Stimulated activated naive CD8-positive, alpha-beta T cell treated with anti-CD3 and anti-CD28 coated beads, Interleukin-15, Interleukin-2, amounts not matched to agents 100 ng/mL and 50 ng/mL, for 24 hours (primary cell): ENCODE results near the gene CNNM3.

ENCODE experiments used
- H3K27ac Mint-ChIP-seq: one replicate; pipeline ENCODE4 v1.8.0; 2021; ENCODE audit warnings: mild to moderate bottlenecking, mixed read lengths
- H3K27me3 Mint-ChIP-seq: one replicate; pipeline ENCODE4 v1.8.0; 2021; ENCODE audit warnings: mixed read lengths
- H3K36me3 Mint-ChIP-seq: one replicate; pipeline ENCODE4 v1.8.0; 2021; ENCODE audit warnings: low read depth, mixed read lengths
- H3K4me1 Mint-ChIP-seq: one replicate; pipeline ENCODE4 v1.8.0; 2021; ENCODE audit warnings: low read depth, mixed read lengths
- H3K4me3 Mint-ChIP-seq: one replicate; pipeline ENCODE4 v1.8.0; 2021; ENCODE audit warnings: mild to moderate bottlenecking, mixed read lengths
- H3K9me3 Mint-ChIP-seq: one replicate; pipeline ENCODE4 v1.8.0; 2021; ENCODE audit warnings: mixed read lengths

The CNNM3 gene

DNA sequence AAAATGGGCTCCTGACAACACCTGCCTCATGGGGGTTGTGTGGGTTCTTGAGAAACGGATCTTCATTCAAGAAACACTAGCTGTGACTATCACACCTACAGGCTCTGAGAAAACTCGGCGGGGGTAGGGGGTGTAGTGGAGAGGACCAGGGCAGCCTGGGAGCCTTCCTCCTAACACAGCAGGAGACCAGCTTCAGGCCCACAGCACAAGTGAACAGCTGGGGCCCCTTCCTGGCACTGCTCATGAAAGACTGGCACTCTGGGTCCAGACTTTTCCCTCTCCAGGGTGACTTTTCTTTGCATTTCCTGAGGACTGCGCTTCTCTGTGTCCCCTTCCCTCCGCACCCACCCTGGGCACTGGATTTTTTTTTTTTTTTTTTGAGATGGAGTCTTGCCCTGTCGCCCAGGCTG, 61.0 kb downstream of the CNNM3 start:
- H3K36me3 Mint-ChIP-seq, result no peaks in the 10 kb centered on the region
- H3K4me1 Mint-ChIP-seq, result peaks cover 38% of the 10 kb centered on the region
- no peaks in the 10 kb centered on the region for H3K9me3 Mint-ChIP-seq
- no peaks in the 10 kb centered on the region for H3K27me3 Mint-ChIP-seq
- no peak overlapping the region for H3K4me3 Mint-ChIP-seq
- no peak overlapping the region for H3K27ac Mint-ChIP-seq

DNA sequence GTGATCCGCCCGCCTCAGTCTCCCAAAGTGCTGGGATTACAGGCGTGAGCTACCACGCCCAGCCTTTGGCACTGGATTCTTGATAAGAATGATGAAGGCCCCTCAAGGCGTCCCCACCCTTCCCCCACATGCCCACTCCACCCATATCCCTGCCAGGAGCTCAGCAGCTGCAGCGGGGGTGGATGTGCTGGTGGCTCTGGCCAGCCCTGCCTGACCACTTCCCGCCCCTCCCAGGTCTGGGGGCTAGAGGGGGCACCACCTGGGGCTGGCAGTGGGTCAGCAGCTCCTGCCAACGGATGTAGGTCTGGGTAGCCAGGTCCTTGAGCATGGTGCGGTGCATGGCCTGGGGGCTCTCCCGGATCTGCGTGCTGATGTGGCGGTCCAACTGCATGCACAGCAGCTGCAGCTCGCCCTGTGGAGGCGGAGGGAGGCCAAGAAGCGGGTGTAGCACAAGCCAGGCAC, 61.6 kb downstream of the CNNM3 start:
- Mint-ChIP-seq H3K4me3 (no peak overlapping the region), H3K27me3 (no peaks in the 10 kb centered on the region), H3K9me3 (no peaks in the 10 kb centered on the region), H3K4me1 (peaks cover 31% of the 10 kb centered on the region), H3K36me3 (no peaks in the 10 kb centered on the region), H3K27ac (no peak overlapping the region)

DNA sequence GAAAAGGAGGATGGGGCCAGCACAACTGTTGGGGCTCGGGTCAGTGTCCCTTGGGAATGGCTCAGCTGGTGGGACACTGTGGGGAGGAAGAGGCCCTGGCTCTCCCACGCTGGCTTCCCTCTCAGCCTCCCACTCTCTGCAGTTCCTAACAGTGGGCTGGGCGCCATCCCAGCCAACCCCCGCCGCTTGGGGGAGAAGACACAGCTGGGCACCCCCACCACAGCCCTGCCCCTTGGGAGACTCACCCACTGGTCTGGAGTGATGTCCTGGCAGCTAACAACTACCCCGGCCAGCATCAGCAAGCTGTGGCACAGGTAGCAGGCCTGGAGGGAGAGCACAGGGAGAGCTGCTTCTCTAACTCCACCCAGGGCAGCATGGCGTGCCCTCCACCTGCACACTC, 62.1 kb downstream of the CNNM3 start:
- Mint-ChIP-seq H3K9me3 (no peaks in the 10 kb centered on the region), H3K36me3 (no peaks in the 10 kb centered on the region), H3K4me3 (no peak overlapping the region), H3K4me1 (peaks cover 26% of the 10 kb centered on the region), H3K27ac (no peak overlapping the region), H3K27me3 (no peaks in the 10 kb centered on the region)

DNA sequence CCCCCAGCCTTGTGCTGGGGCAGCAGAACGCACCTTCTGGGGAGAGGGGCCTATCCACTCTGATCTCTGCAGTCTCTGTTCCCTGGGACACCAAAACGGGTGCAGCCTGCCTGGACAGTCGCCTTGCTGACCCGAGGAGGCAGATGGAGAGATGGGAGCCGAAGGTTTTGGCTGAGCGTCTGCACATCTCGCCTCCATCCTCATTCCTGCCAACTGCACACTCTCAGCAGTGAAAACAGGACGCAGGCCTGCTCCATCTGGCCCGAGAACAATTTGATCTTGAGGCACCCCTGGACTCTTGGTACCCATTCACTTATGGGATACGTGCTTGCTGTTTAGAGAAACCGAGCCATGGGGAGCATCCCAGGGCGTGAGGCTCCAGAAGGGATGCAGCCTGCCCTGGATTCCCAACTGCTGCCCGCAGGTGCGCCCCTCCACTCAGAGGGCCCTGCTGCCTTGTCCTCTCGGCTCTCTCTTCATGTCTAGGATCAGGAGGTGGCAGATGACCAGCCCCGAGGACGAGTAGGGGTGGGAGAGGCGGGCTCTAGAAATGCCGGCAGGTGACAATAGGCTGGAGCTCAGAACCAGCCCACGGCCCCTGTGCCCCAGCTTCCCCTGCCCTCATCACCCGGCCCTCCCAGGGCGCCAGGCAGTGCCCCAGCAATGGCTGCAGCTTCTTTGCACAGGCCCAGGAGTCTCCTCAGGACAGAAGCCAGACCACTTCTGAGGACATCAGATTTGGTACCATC, 62.9 kb downstream of the CNNM3 start:
- H3K4me3 Mint-ChIP-seq, result no peak overlapping the region
- peaks cover 18% of the 10 kb centered on the region for H3K4me1 Mint-ChIP-seq
- H3K9me3 Mint-ChIP-seq, result no peaks in the 10 kb centered on the region
- H3K27me3 Mint-ChIP-seq, result no peaks in the 10 kb centered on the region
- no peak overlapping the region for H3K27ac Mint-ChIP-seq
- no peaks in the 10 kb centered on the region for H3K36me3 Mint-ChIP-seq

DNA sequence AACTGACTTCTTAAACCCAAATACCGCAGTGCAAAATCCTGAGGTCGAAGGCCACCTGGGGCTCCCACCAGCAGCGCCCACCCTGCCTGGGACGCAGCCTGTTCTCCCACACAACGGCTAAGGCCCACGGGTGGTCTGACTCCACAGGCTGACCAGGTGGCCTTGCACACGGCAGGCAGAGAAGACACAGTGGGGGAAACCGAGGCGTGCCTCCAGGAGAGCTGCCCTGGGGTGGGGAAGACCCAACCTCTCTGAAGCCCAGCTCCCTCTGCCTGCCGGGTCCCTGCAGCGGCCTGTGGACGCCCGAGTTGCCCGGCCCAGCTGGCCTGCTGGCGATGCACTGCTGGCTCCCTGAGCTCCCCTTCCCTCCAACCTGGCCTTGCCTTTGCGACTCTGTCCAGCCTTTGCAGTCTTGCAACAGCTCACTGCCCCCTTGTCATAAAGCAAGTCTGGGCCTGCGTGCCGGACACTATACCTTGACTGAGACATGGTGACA, 63.5 kb downstream of the CNNM3 start:
- H3K4me1 Mint-ChIP-seq, result peaks cover 12% of the 10 kb centered on the region
- H3K27me3 Mint-ChIP-seq, result no peaks in the 10 kb centered on the region
- H3K36me3 Mint-ChIP-seq, result no peaks in the 10 kb centered on the region
- H3K9me3 Mint-ChIP-seq, result no peaks in the 10 kb centered on the region
- no peak overlapping the region for H3K4me3 Mint-ChIP-seq
- H3K27ac Mint-ChIP-seq, result no peak overlapping the region

DNA sequence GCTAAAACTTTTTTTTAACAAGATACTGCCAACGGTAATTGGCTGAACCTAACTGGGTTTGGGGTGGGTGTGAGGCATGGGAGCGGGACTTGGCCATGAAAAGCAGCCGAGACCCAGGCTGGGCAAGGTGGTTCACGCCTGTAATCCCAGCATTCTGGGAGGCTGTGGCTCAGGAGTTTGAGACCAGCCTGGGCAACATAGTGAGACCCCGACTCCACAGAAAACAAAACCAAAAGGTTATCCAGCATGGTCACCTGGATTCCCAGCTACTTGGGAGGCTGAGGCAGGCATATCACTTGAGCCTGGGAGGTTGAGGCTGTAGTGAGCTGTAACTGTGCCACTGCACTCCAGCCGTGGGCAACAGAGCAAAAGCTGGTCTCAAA, 64.8 kb downstream of the CNNM3 start:
- no peak overlapping the region for H3K4me3 Mint-ChIP-seq
- H3K27me3 Mint-ChIP-seq, result no peaks in the 10 kb centered on the region
- no peaks in the 10 kb centered on the region for H3K36me3 Mint-ChIP-seq

DNA sequence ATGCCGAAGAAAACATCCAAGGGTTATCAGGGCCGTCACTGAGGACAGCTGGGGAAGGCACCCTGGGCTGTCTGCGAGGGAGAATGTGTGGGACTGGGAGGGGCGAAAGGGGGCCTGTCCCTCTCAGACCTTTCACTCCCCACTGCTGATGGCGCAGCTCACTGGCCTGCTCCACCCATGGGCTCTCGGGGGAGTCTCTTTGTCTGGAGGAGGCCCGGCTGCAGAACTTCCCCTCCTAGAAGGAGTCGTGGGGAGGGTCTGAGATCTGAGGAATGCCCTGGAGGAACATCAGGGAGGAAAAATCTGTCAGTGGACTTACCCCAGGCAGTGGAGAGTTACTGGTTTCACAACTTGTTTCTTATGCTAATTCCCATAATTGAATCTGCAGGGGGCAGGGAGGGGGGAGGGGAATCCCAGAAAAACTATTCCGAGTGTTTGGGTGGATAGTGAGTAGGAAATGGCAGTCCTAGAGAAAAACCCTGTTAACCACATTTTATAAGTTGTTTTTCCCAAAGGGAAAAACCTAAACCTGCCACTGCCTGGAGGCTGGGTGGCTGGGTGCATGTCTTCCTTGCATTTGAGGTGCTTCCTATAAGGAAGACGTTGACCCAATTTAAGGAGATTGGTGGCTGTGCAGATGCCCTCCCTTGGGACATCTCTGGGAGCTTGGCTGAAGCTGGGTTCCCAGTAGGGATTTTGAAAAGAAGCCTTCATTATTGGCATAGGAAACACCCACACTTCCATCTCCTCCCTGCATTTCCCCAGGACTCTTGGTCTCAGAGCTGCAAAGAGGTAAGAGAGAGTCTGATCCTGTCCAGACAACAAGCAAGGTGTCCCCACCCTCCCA, 65.5 kb downstream of the CNNM3 start:
- Mint-ChIP-seq H3K4me1 (peaks cover under 1% of the 10 kb centered on the region), H3K27me3 (no peaks in the 10 kb centered on the region), H3K27ac (no peak overlapping the region), H3K36me3 (no peaks in the 10 kb centered on the region), H3K4me3 (no peak overlapping the region), H3K9me3 (no peaks in the 10 kb centered on the region)

More for the DNA sequence above, 64.8 kb downstream of the CNNM3 start:
- Mint-ChIP-seq H3K9me3 (no peaks in the 10 kb centered on the region), H3K27ac (no peak overlapping the region), H3K4me1 (peaks cover 8% of the 10 kb centered on the region)

DNA sequence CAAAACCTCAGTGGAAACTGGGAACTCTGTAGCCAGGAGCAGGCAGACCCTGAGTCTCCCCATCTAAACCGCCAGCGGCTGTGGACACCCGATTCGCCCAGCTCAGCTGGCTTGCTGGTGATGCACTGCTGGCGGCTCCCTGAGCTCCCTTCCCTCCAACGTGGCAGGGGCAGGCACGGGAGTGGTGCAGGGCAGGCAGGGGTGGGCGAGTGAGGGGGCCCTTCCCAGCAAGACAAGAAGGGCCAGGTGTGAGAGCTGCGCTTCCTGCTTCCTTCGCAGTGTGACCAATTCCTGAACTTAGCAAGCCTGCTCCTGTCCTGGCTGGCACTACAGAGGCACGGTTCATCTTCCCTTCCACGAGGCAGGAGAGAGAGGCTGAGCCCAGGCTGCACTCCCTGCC, 66.2 kb downstream of the CNNM3 start:
- H3K36me3 Mint-ChIP-seq, result no peaks in the 10 kb centered on the region
- no peaks in the 10 kb centered on the region for H3K27me3 Mint-ChIP-seq
- no peak overlapping the region for H3K27ac Mint-ChIP-seq
- no peaks in the 10 kb centered on the region for H3K9me3 Mint-ChIP-seq
- no peak overlapping the region for H3K4me3 Mint-ChIP-seq
- no peaks in the 10 kb centered on the region for H3K4me1 Mint-ChIP-seq

DNA sequence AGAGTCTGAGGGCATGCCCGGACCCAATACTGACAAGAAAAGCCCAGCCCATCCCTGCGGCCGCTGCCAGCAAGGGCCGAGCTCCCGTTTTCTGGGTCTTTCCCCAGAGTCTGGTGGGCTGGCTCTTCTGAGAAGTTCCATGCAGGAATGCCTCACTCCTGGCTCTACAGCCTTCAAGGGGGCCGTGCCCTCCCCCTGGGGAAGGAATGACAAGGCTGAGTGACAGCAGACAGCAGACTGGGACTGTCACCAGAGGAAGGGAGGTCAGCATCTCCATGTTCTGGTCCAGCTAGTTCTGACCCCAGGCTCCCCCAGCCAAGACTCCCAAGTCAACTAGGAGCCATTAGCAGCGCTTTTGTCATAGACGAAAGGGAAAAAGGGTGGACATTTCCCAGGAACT, 66.8 kb downstream of the CNNM3 start:
- Mint-ChIP-seq H3K27me3 (no peaks in the 10 kb centered on the region), H3K36me3 (no peaks in the 10 kb centered on the region), H3K4me1 (no peaks in the 10 kb centered on the region), H3K27ac (no peak overlapping the region), H3K4me3 (no peak overlapping the region), H3K9me3 (no peaks in the 10 kb centered on the region)

DNA sequence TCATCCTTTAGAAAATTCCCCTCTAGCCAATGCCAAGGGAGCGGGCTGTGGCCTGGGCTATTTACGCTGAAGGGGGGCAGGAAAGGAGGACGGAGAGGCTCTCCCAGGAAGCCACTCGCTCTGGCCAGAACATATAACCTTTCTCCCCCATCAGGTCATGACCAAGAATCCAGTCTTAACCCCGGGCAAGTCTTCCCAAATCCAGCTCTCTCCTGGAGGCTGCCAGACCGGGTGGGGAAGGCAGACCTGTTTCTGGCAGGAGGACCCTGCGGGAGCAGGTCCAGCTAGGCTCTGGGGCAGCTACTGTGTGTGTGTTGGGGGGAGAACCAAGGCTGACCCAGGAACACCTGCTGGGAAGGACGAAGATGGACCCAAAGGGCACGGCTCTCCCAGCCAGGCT, 67.2 kb downstream of the CNNM3 start:
- Mint-ChIP-seq H3K36me3 (no peaks in the 10 kb centered on the region), H3K27me3 (no peaks in the 10 kb centered on the region), H3K4me1 (no peaks in the 10 kb centered on the region), H3K27ac (no peak overlapping the region), H3K4me3 (no peak overlapping the region), H3K9me3 (no peaks in the 10 kb centered on the region)
